ENCODE measurements around the gene TEKT5. TPM values are rescaled to one million over a fixed set of nuclear protein-coding genes. Genes with fewer than 3 reads are reported as not detected.
A peak's percentile ranks its signal among the peaks of the same experiment; 100 is the strongest.

The TEKT5 gene
- total RNA-seq (2021; ENCODE audit: unreplicated experiment), result not detected
- polyA plus RNA-seq (2012; ENCODE audit: insufficient read length), result not detected
- Bru-seq, nascent RNA, result percentile 9 among the genes with signal in this experiment
- percentile 10 among the genes with signal in this experiment for BruChase-seq, experiment 1, labeled RNA remaining after a 2-hour chase
- BruChase-seq, experiment 2, labeled RNA remaining after a 6-hour chase, result percentile 9 among the genes with signal in this experiment
- long read RNA-seq, result 0 reads

- POLR2A ChIA-PET, result no interaction called here
- no peaks in the 10 kb centered on the region for H3K36me3 ChIP-seq (ENCODE audit: control insufficient read depth, insufficient read depth, low read length)
- no peak within 1 kb of the TSS for H3K4me3 ChIP-seq (ENCODE audit: low read depth in 2 of 2, low read length in 2 of 2)
- H3K9me3 ChIP-seq (ENCODE audit: control insufficient read depth, insufficient read depth, low read depth, low read length), result no peaks in the 10 kb centered on the region
- H3K27ac ChIP-seq (ENCODE audit: low read length), result no peak within 1 kb of the TSS
- intact Hi-C loops (cut with micrococcal nuclease; ENCODE audit: unreplicated experiment) (no loop called here), in situ Hi-C loops (cut with HindIII; ENCODE audit: low pct_unique_long_range_greater_than_20kb, low sequenced_read_pairs) (no loop called here)
- no peak for TF ChIP-seq SIN3A (IDR thresholded peaks at IDR 0.05; ENCODE audit: borderline replicate concordance, insufficient read depth, low read depth, low read length)
- no peaks in the 10 kb centered on the region for H3K4me1 ChIP-seq (ENCODE audit: control insufficient read depth, insufficient read depth, low read length)
- ATAC-seq (no peak), DNase-seq (ENCODE audit: low read depth, low spot score) (no peak)
- no peaks in the 10 kb centered on the region; the same call in 1 of the 2 replicates for H3K27me3 ChIP-seq (ENCODE audit: control insufficient read depth, insufficient read depth, low read length)
- BruUV-seq (replicated peaks), result no TSS peak
- CTCF ChIA-PET, result no interaction called here
Measured at GRCh38 chr16:10694830-10695229, at the start of gene TEKT5. Gene TEKT5 (minus strand): TSS chr16:10694930. CDS start chr16:10694873, 57 bp downstream.

DNA sequence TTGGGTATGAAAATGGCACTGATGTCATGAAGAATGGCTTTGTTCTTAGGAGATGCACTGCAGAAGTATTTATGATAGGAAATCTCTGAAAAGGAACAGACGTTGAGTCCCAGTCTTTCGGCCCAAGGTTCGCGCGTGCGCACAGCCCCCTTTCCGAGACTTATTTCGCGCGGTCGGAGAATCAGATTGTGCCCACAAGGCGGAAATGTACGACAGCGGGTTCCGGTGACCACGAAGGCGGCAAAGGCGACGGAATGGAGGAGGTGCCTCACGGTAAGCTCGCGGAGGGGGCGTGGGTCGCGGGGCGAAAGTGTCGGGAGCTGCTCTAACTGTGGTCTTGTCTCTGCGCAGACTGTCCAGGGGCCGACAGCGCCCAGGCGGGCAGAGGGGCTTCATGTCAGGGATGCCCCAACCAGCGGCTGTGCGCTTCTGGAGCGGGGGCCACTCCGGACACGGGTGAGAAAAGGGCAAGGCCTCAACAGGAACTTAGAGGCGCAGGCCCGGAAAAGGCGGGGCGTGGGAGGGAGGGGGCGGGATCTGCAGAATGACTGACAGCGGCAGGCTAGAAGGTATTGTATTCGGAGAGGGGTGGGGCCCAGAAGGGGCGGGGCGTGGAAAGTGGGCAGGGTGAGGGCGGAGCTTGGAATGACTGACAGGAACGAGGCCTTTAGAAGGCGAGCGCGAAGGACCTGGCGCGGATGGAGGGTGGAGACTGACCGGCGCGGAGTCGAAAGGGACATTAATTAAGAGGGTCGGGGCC is 49.1 kb upstream of the TEKT5 start, which contains the start of gene NUBP1:
Gene NUBP1, plus strand, starts transcription at position 233 of the 760 bp plus-strand sequence. Its CDS starts 22 bp downstream, at position 255.
- peaks cover 13% of the 10 kb centered on the region; the same call in 1 of the 2 replicates for H3K4me1 ChIP-seq (ENCODE audit: control insufficient read depth, insufficient read depth, low read length)
- intact Hi-C loops (cut with micrococcal nuclease; ENCODE audit: unreplicated experiment), result no loop called here
- ATAC-seq, result peak; percentile 96
- ChIA-PET POLR2A (interaction anchor here (0.6 to 0.7 kb wide), 2 partner anchors 355 to 1093 kb away, joined by 3 to 5 read pairs; no protein-coding TSS in a partner anchor), CTCF (interaction anchor here (0.6 kb wide), 1 partner anchor 167 kb away, joined by 3 read pairs; no protein-coding TSS in a partner anchor)
- H3K9me3 ChIP-seq (ENCODE audit: control insufficient read depth, insufficient read depth, low read depth, low read length), result no peaks in the 10 kb centered on the region
- peak within 1 kb of the TSS; percentile 96 for H3K27ac ChIP-seq (ENCODE audit: low read length)
- peak; percentile 95 for DNase-seq (ENCODE audit: low read depth, low spot score)
- no peaks in the 10 kb centered on the region for H3K36me3 ChIP-seq (ENCODE audit: control insufficient read depth, insufficient read depth, low read length)
- TF ChIP-seq, protein P1, sequence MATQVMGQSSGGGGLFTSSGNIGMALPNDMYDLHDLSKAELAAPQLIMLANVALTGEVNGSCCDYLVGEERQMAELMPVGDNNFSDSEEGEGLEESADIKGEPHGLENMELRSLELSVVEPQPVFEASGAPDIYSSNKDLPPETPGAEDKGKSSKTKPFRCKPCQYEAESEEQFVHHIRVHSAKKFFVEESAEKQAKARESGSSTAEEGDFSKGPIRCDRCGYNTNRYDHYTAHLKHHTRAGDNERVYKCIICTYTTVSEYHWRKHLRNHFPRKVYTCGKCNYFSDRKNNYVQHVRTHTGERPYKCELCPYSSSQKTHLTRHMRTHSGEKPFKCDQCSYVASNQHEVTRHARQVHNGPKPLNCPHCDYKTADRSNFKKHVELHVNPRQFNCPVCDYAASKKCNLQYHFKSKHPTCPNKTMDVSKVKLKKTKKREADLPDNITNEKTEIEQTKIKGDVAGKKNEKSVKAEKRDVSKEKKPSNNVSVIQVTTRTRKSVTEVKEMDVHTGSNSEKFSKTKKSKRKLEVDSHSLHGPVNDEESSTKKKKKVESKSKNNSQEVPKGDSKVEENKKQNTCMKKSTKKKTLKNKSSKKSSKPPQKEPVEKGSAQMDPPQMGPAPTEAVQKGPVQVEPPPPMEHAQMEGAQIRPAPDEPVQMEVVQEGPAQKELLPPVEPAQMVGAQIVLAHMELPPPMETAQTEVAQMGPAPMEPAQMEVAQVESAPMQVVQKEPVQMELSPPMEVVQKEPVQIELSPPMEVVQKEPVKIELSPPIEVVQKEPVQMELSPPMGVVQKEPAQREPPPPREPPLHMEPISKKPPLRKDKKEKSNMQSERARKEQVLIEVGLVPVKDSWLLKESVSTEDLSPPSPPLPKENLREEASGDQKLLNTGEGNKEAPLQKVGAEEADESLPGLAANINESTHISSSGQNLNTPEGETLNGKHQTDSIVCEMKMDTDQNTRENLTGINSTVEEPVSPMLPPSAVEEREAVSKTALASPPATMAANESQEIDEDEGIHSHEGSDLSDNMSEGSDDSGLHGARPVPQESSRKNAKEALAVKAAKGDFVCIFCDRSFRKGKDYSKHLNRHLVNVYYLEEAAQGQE (IDR thresholded peaks at IDR 0.05; ENCODE audit: insufficient read depth in 1 of 2, low read depth in 2 of 2, low read length in 1 of 2), result 0 out of 4 replicates have a peak, but pooled peaks of 1 of the 2 experiments have one; percentile 46
- TF ChIP-seq, protein P2, sequence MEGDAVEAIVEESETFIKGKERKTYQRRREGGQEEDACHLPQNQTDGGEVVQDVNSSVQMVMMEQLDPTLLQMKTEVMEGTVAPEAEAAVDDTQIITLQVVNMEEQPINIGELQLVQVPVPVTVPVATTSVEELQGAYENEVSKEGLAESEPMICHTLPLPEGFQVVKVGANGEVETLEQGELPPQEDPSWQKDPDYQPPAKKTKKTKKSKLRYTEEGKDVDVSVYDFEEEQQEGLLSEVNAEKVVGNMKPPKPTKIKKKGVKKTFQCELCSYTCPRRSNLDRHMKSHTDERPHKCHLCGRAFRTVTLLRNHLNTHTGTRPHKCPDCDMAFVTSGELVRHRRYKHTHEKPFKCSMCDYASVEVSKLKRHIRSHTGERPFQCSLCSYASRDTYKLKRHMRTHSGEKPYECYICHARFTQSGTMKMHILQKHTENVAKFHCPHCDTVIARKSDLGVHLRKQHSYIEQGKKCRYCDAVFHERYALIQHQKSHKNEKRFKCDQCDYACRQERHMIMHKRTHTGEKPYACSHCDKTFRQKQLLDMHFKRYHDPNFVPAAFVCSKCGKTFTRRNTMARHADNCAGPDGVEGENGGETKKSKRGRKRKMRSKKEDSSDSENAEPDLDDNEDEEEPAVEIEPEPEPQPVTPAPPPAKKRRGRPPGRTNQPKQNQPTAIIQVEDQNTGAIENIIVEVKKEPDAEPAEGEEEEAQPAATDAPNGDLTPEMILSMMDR (IDR thresholded peaks at IDR 0.05), result no peak
- TF ChIP-seq POLR2AphosphoS5 (IDR thresholded peaks at IDR 0.05; ENCODE audit: low read depth, low read length), result peak; percentile 97
- no peaks in the 10 kb centered on the region for H3K27me3 ChIP-seq (ENCODE audit: control insufficient read depth, insufficient read depth, low read length)
- in situ Hi-C loops (cut with HindIII; ENCODE audit: low pct_unique_long_range_greater_than_20kb, low sequenced_read_pairs), result no loop called here
- TSS peak; percentile 92 for BruUV-seq (replicated peaks)
- peak within 1 kb of the TSS; percentile 60 to 87 for H3K4me3 ChIP-seq (ENCODE audit: low read depth in 2 of 2, low read length in 2 of 2)

DNA sequence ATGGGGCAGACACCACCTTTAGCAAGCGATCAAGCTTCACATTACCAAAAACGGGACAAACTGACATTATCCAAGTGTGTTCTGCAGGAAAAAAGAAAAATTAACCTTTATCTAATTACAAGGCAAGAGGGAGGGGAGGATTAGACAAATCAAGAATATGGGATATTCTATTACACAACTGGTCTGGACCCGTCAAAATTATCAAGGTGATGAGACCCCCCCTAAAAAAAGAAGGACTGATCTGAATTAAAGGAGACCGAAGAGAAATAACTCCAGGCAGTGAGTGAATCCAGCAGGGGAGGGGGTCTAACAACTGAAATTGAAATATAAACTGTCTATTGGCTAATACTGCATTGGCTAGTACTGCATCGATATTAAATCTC is 48.5 kb upstream of the TEKT5 start:
- H3K4me3 ChIP-seq (ENCODE audit: low read depth in 2 of 2, low read length in 2 of 2), result peak overlapping the region; percentile 60 to 63
- ChIA-PET CTCF (no interaction called here), POLR2A (no interaction called here)
- no TSS peak for BruUV-seq (replicated peaks)
- in situ Hi-C loops (cut with HindIII; ENCODE audit: low pct_unique_long_range_greater_than_20kb, low sequenced_read_pairs) (no loop called here), intact Hi-C loops (cut with micrococcal nuclease; ENCODE audit: unreplicated experiment) (no loop called here)
- H3K27ac ChIP-seq (ENCODE audit: low read length), result peak overlapping the region; percentile 96
- no peaks in the 10 kb centered on the region for H3K36me3 ChIP-seq (ENCODE audit: control insufficient read depth, insufficient read depth, low read length)
- no peaks in the 10 kb centered on the region for H3K27me3 ChIP-seq (ENCODE audit: control insufficient read depth, insufficient read depth, low read length)
- DNase-seq (ENCODE audit: low read depth, low spot score) (no peak), ATAC-seq (no peak)
- no peaks in the 10 kb centered on the region for H3K9me3 ChIP-seq (ENCODE audit: control insufficient read depth, insufficient read depth, low read depth, low read length)
- H3K4me1 ChIP-seq (ENCODE audit: control insufficient read depth, insufficient read depth, low read length), result peaks cover 17% of the 10 kb centered on the region
- TF ChIP-seq SIN3A (IDR thresholded peaks at IDR 0.05; ENCODE audit: borderline replicate concordance, insufficient read depth, low read depth, low read length) (no peak), POLR2AphosphoS5 (IDR thresholded peaks at IDR 0.05; ENCODE audit: low read depth, low read length) (no peak), TCF7L2 (IDR thresholded peaks at IDR 0.05; ENCODE audit: low read depth, low read length) (no peak)
- TF ChIP-seq, protein P1 (IDR thresholded peaks at IDR 0.05; ENCODE audit: insufficient read depth in 1 of 2, low read depth in 2 of 2, low read length in 1 of 2), result no peak
- TF ChIP-seq, protein P2 (IDR thresholded peaks at IDR 0.05), result no peak
